GM19468 (cell line): ENCODE results near the gene TBK1.

Source experiments
- ATAC-seq: cut with Tn5 transposase; IDR thresholded peaks from one replicate; pipeline ENCODE4 v1.9.1; 2021; ENCODE audit warnings: mild to moderate bottlenecking, moderate library complexity, moderate number of reproducible peaks; ENCODE audit not compliant: unreplicated experiment; ENCODE audit errors: extremely low read depth

Gene TBK1

DNA sequence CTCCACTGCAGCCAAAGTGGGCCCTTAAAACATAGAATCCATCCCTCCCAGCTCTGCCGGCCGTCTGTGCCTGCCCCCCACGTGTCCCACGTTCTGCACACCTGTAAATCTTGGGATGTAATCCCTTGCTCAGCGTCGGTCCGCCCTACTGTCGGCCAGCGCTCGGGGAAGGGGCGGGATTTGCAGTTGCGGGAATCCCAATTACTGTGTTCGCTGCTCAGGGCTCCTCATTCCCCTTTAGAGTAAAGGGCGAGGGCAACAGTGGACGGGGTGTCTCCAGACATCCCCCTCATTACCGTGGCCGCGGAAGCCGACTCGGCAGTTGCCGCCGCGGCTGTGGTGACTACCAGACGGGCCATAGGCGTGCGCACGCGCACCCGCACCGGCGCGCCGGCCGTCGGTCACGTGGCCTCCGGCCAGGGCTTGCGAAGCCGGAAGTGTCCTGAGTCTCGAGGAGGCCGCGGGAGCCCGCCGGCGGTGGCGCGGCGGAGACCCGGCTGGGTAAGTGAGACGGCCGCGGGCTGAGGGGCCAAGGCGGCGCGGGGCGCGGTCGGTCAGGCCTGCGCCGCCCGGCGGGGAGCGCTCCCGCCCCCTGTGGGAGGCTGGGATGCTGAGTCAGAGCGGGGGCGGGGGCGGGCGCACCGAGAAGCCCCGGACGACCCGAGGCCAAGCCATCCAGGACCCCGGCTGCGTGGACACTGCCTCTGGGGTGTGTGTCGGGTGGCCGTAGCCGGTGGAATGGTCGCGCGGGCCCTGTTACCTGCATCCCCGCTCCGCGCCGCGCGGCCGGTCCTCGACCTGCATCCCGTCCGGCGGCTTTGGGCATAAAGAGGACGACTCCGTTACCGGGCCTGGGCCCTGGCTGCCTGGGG lies at the start of gene TBK1:
Gene TBK1, plus strand, starts transcription at position 434 of the 872 bp plus-strand sequence. CDS start 3,751 bp downstream, outside the sequence.
- ATAC-seq, result peak; percentile 81

DNA sequence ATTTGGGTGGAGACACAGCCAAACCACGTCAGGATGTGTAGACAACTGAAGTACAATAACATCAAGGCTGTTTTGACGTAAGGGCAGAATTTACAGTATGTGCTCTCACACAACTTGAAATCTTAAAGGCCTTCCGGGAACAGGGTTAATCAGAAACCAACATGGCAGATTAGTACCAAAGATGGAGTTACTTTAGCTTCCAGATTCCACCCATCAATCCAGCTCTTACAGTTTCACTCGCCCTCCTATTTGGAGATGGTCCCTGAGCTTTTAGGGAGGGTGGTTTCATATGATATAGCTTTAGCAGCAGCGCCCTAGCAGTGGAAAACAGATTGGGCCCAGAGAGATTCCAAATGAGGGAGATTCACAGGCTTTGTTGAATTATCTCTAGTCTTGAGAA lies 49.7 kb upstream of the TBK1 start:
- no peak for ATAC-seq

DNA sequence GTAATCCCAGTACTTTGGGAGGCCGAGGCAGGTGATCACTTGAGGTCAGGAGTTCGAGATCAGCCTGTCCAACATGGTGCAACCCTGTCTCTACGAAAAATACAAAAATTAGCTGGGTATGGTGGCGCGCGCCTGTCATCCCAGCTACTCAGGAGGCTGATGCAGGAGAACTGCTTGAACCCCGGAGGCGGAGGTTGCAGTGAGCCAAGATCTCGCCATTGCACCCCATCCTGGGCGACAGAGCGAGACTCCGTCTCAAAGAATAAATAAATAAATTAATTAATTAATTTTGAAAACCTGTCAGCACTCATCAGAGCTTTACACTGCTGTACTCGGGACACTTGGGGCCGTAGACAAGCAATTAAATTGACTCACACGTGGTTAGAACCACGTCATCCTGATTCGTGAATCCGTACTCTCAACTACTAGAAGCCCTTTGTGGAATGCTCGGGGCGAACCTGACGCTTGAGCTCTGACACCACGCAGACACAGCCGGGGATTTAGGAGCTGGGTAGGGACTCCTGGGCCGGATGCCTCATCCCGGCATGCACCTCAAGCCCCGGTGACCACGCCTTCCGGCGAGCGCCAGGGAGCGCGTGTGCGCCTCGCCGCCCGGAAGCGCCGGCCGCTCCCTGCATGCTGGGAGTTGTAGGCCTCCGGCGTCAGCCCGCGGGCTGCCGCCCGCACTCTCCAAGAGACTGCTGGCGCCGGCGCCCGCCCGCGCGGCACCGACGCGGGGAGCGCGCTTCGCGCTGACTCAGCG lies 48.0 kb upstream of the TBK1 start, which contains the start of gene XPOT:
Gene XPOT, plus strand, starts transcription at position 686 of the 763 bp plus-strand sequence. CDS start 5,644 bp downstream, outside the sequence.
- peak; percentile 98 for ATAC-seq

GRCh38 chr12:64404470-64405256 lies 47.3 kb upstream of the TBK1 start:
- ATAC-seq, result peak; percentile 1

- ATAC-seq, result no peak
Observed at GRCh38 chr12:64407342-64408223, 44.3 kb upstream of the TBK1 start.

DNA sequence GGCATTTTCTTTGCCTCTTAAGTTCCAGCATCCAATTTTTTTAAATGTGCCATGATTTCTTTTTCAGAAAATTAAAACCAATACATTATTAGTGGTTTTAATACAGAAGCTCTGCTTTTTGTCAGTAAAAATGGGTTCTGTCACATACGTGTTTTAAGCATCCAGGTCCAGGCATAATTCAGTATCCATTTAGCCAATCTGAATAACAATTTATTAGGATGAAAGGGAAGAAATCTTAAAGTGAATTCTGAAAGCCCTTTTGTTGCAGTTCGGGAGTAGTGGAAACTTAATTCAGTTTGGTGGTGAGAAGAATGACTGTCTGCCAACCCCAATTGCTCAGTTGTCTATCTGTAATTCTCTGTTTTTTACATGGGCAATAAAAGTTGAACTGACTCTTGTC lies 40.5 kb upstream of the TBK1 start:
- ATAC-seq, result no peak

- no peak for ATAC-seq
Observed at GRCh38 chr12:64412459-64412858, 39.5 kb upstream of the TBK1 start.

GRCh38 chr12:64413884-64414283 lies 38.0 kb upstream of the TBK1 start:
- no peak for ATAC-seq

DNA sequence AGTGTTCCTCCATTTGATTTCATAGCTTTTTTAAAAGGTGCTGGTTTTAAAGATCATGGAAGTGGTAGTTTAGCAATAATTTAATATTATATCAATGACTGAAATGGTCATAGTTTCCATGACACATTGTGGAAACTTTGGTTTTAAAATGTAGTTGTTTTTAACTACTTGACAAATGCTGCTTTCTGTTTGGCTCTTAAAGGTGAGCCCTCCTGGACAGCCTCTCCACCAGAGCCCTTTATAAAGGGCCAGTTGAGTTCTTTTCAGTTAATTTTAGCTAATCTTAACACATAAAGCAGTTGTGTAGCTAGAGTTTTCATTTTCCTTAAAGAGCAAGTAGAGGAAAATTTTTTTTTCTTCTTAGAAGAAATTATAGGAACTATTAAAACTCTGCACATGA lies 33.7 kb upstream of the TBK1 start:
- ATAC-seq, result no peak

GRCh38 chr12:64419696-64420095 lies 32.2 kb upstream of the TBK1 start:
- no peak for ATAC-seq

- no peak for ATAC-seq
Observed at GRCh38 chr12:64427988-64428387, 23.9 kb upstream of the TBK1 start.

GRCh38 chr12:64428956-64429355 lies 23.0 kb upstream of the TBK1 start:
- no peak for ATAC-seq

GRCh38 chr12:64430886-64431285 lies 21.0 kb upstream of the TBK1 start:
- ATAC-seq, result no peak

- no peak for ATAC-seq
Observed at GRCh38 chr12:64431791-64432190, 20.1 kb upstream of the TBK1 start.

- ATAC-seq, result no peak
Observed at GRCh38 chr12:64433915-64434314, 18.0 kb upstream of the TBK1 start.

- ATAC-seq, result no peak
Observed at GRCh38 chr12:64440100-64440499, 11.8 kb upstream of the TBK1 start.

- ATAC-seq, result no peak
Observed at GRCh38 chr12:64445490-64445889, 6.4 kb upstream of the TBK1 start.

DNA sequence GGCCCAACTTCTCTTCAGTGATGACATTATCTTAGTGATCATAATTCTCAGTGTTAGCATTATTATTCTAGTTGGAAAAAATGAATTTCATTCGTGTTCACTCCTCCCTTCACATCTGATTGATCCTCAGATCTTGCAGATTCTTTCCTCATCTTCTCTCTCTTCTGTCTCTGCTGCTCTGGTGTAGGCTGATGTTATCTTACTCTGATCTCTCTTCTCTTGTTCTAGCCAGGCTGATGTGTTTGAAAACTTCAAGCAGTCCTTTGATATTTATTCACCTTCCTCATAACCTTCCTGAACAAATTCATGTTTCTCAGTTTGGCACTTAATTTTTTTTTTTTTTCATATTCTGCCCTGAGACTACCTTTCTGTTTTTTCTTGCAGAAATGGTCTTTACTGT lies 5.6 kb upstream of the TBK1 start:
- no peak for ATAC-seq

DNA sequence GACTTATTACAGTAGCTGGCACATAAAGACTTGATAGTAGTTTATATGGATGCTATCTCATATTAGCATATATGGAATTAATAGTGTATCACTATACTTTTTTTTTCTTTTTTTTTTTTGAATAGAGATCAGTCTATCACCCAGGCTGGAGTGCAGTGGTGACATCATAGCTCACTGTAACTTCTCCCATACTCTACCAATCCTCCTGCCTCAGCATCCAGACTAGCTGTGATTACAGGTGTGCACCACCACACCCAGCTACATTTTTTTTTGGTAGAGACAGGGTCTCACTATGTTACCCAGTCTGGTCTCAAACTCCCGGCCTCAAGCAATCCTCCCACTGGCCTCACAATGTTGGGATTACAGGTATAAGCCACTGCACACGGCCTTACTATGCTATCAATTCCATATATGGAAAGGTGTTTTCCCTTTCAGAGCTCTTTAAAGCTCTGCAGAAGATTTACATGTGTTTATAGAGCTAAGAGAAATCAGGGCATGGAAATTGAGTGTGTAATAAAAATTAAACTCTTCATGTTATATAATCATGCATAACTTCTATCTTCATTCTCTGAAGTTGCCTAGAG lies 1.8 kb upstream of the TBK1 start:
- ATAC-seq, result no peak
